ENCODE measurements around the gene ANKDD1A. TPM values are rescaled to one million over a fixed set of nuclear protein-coding genes. Genes with fewer than 3 reads are reported as not detected.

Gene ANKDD1A
- polyA plus RNA-seq, 1 experiment, result 4.9 TPM

DNA sequence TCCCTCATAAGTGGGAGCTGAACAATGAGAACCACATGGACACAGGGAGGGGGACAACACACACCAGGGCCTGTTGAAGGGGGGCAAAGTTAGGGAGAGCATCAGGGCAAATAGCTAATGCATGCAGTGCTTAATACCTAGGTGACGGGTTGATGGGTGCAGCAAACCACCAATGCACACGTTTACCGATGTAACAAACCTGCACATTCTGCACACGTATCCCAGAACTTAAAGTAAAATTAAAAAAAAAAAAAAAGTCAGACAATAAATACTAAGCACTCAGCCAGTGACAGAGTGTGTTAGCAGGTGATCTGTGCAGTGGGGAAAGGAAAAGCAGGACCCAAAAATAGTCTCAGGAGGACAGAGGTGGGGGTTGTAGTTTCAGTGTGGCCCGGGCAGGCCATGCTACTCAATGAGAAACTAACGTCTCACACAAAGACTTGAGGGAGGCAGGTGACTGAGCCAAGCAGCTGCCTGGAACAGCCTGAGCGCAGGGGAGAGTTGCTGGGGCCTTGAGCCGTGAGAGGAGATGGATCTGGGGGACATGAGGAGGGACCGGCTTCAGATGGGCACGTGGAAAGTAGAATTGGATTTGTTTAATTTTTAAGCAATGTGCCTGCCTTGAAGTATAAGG is 18.4 kb downstream of the ANKDD1A start:
- no peaks in the 10 kb centered on the region for H3K27me3 ChIP-seq (ENCODE audit: control insufficient read depth, insufficient read depth, low read length)
- no peak for DNase-seq (ENCODE audit: low read depth)
- ChIA-PET CTCF (interaction anchor here (0.6 kb wide), 1 partner anchor 9 kb away, joined by 4 read pairs; no protein-coding TSS in a partner anchor), POLR2A (no interaction called here)
- TF ChIP-seq, protein P1, sequence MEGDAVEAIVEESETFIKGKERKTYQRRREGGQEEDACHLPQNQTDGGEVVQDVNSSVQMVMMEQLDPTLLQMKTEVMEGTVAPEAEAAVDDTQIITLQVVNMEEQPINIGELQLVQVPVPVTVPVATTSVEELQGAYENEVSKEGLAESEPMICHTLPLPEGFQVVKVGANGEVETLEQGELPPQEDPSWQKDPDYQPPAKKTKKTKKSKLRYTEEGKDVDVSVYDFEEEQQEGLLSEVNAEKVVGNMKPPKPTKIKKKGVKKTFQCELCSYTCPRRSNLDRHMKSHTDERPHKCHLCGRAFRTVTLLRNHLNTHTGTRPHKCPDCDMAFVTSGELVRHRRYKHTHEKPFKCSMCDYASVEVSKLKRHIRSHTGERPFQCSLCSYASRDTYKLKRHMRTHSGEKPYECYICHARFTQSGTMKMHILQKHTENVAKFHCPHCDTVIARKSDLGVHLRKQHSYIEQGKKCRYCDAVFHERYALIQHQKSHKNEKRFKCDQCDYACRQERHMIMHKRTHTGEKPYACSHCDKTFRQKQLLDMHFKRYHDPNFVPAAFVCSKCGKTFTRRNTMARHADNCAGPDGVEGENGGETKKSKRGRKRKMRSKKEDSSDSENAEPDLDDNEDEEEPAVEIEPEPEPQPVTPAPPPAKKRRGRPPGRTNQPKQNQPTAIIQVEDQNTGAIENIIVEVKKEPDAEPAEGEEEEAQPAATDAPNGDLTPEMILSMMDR (IDR thresholded peaks at IDR 0.05; ENCODE audit: insufficient read depth, low read depth, low read length), result no peak
- H3K4me3 ChIP-seq (ENCODE audit: low read depth, low read length), result no peak overlapping the region
- H3K36me3 ChIP-seq (ENCODE audit: control insufficient read depth, insufficient read depth, low read length), result no peaks in the 10 kb centered on the region

DNA sequence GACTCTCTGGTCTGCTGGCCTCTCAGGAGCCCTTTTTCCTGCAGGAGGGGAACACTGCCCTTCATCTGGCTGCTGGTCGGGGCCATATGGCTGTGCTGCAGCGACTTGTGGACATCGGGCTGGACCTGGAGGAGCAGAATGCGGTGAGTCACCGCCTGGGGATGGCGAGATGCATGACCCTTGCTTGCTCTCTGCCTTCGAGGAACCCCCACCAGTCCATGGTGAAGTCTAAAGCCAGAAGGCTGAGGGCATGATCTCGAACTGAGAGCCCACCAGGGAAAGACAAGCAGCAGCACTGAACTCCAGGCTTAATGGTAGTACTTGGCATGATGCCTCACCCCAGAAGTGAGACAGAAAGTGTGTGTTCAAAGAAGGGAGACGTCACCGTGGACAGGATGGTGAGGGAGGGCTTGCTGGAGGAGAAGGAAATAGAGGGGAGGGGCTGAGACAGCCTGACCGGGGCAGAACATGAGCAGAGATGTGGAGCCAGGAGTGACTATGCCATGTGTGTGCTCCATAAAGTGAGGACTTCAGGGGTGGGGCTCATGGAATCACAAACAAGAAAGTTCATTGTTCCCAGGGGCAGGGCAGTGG is 19.2 kb downstream of the ANKDD1A start:
- Histone ChIP-seq H3K36me3 (ENCODE audit: control insufficient read depth, insufficient read depth, low read length) (no peaks in the 10 kb centered on the region), H3K4me3 (ENCODE audit: low read depth, low read length) (no peak overlapping the region), H3K27me3 (ENCODE audit: control insufficient read depth, insufficient read depth, low read length) (no peaks in the 10 kb centered on the region)
- POLR2A ChIA-PET, result no interaction called here
- no peak for DNase-seq (ENCODE audit: low read depth)
- TF ChIP-seq, protein P1 (IDR thresholded peaks at IDR 0.05; ENCODE audit: insufficient read depth, low read depth, low read length), result no peak
- CTCF ChIA-PET, result no interaction called here

DNA sequence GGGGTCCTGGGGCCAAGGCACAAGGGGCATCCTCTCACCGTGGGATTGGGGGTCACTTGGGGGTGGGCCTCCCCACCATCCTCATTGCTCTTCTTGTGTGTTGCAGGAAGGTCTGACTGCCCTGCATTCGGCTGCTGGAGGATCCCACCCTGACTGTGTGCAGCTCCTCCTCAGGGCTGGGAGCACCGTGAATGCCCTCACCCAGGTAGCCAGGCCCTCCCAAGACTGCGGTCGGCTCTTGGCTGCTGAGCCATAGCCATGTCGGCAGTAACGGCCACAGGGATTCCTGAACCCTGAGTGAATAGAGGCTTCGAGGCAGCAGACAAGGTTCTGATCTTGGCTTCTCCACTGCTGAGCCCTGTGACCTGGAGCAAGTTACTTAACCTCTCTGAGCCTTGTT is 19.7 kb downstream of the ANKDD1A start:
- H3K4me3 ChIP-seq (ENCODE audit: low read depth, low read length), result no peak overlapping the region

DNA sequence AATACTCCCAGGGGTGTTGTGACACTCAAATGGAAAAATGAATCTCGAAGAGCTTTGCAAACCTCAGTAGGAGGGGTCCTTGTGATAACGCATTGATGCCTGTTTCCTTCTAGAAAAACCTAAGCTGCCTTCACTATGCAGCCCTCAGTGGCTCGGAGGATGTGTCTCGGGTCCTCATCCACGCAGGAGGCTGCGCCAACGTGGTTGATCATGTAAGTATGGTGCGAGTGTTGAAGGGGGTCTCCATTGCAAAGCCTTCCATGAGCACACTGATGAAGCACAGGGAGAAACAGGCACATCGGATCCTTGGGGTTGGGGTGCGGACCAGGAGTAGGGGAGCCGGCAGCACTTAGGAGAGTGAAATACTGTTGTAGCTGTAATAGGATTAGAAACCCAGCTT is 22.3 kb downstream of the ANKDD1A start:
- TF ChIP-seq, protein P1 (IDR thresholded peaks at IDR 0.05; ENCODE audit: insufficient read depth, low read depth, low read length), result no peak
- ChIA-PET POLR2A (no interaction called here), CTCF (no interaction called here)
- H3K36me3 ChIP-seq (ENCODE audit: control insufficient read depth, insufficient read depth, low read length), result no peaks in the 10 kb centered on the region
- no peak for DNase-seq (ENCODE audit: low read depth)
- H3K27me3 ChIP-seq (ENCODE audit: control insufficient read depth, insufficient read depth, low read length), result no peaks in the 10 kb centered on the region
- no peak overlapping the region for H3K4me3 ChIP-seq (ENCODE audit: low read depth, low read length)

More for the DNA sequence above, 19.7 kb downstream of the ANKDD1A start:
- CTCF ChIA-PET, result no interaction called here
- Histone ChIP-seq H3K27me3 (ENCODE audit: control insufficient read depth, insufficient read depth, low read length) (no peaks in the 10 kb centered on the region), H3K36me3 (ENCODE audit: control insufficient read depth, insufficient read depth, low read length) (no peaks in the 10 kb centered on the region)
- TF ChIP-seq, protein P1 (IDR thresholded peaks at IDR 0.05; ENCODE audit: insufficient read depth, low read depth, low read length), result no peak
- DNase-seq (ENCODE audit: low read depth), result no peak
- POLR2A ChIA-PET, result no interaction called here

DNA sequence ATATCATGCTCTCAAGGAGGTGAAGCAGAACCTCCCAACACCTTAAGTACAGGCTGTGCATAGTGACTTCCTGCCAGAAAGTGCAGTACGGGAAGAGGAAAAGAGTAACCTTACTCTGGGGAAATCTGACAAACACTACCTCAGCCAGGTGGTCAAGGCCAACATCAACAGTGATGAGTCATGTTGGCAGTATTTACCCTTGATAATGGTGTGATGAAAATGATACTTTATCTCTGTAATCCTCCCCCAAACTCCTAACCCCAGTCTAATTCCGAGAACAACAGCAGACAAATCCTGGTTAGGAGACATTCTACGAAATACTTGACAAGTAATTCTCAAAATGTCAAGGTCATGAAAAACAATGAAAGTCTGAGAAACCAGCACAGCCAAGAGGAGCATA is 26.5 kb downstream of the ANKDD1A start:
- no peaks in the 10 kb centered on the region for H3K36me3 ChIP-seq (ENCODE audit: control insufficient read depth, insufficient read depth, low read length)
- no peaks in the 10 kb centered on the region for H3K27me3 ChIP-seq (ENCODE audit: control insufficient read depth, insufficient read depth, low read length)
- TF ChIP-seq, protein P1 (IDR thresholded peaks at IDR 0.05; ENCODE audit: insufficient read depth, low read depth, low read length), result no peak
- ChIA-PET POLR2A (no interaction called here), CTCF (no interaction called here)
- H3K4me3 ChIP-seq (ENCODE audit: low read depth, low read length), result no peak overlapping the region
- no peak for DNase-seq (ENCODE audit: low read depth)

Data from BJ (cell line).